Fibroblast of skin of left quadriceps (primary cell): Measurements from ENCODE around the gene SIGLEC6.

Source experiments
- DNase-seq, 2 experiments: peaks; one replicate each; pipeline ENCODE4 v3.0.0-alpha.2; 2013; ENCODE audit warnings: low read depth in 2 of 2

SIGLEC6 gene

DNA sequence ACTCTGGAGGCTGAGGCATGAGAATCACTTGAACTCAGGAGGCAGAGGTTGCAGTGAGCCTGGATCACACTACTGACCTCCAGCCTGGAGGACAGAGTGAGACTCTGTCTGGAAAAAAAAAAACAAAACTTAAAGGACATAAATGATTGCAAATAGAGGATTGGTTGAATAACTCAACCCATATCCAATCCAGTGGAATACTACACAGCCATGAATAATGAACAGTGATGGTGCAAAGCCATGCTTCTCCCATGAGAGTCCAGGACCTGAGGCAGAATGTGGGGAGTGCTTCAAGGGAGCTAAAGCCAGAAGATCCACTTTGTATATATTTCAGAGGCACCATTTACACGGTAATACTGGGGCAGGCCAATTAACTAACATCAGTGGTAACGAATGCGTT, 55.3 kb downstream of the SIGLEC6 start:
- no peak for DNase-seq

DNA sequence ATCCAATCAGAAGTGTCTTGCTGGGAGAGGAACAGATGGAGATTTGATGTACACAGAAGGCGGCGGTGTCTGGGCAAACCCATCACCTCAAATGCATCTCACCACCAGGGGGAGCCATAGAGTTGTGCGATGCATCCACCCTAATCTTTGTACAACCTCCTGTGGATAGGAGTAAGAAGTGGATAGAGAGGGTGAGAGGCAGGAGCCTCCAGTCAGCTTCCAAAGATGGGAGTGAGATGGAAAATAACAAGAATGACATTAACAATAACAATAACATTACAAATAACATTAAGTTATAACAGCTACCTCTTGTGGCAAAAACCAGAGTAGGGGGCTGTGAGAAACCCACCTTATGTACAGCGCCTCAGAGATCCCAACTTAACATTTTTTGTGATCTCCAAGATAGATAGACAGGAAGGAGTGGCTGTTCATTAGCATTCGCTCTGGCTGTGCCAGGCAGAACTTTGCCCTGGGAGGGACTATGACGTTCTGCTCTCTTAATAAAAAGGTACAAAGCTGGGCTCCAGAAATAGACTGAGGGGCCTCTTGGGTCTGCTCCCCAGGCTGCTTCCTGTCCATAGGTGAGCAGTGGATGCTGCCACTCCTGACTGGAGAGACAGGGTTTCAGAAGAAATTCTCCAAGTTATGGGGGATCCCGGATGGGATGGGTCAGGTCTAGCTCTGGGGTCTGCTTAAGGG, 58.3 kb downstream of the SIGLEC6 start:
- peak; percentile 8 to 20 for DNase-seq

GRCh38 chr19:51472607-51473006, 58.9 kb downstream of the SIGLEC6 start:
- DNase-seq = no peak

DNA sequence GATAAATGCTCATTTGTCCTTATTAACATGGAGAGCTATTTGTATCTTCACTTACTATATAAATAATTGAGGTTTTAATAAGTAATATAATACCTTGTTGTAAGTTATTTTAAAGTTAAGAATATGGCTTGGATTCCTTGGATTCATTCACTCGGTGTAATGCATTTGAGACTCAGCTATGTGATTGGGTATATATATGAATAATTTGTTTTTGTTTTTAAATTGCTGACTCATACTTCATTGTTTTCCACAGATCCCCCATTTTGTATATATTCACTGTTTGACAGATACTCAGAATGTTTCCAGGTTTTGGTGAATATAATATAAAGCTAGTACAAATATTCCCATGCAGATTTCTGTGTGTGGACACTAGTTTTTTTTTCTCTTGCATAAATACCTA, 59.9 kb downstream of the SIGLEC6 start:
- no peak for DNase-seq

DNA sequence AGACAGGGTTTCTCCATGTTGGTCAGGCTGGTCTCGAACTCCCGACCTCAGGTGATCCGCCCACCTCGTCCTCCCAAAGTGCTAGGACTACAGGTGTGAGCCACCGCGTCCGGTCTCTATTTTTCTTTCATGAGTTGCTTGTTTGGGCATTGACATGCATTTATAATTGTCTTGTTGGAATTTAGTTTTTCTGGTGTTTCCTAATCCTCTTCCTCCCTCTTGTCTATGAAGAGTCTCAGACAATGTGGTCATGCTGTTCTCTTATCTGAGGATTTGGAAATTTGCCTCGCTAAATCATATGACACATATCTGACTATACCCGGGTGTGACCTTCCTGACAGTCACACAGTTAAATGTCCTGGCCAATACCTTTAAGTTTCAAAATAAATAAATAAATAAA, 60.5 kb downstream of the SIGLEC6 start:
- DNase-seq = no peak

GRCh38 chr19:51469629-51470028, 61.8 kb downstream of the SIGLEC6 start:
- DNase-seq = no peak

GRCh38 chr19:51469162-51469561, 62.3 kb downstream of the SIGLEC6 start:
- DNase-seq = no peak

DNA sequence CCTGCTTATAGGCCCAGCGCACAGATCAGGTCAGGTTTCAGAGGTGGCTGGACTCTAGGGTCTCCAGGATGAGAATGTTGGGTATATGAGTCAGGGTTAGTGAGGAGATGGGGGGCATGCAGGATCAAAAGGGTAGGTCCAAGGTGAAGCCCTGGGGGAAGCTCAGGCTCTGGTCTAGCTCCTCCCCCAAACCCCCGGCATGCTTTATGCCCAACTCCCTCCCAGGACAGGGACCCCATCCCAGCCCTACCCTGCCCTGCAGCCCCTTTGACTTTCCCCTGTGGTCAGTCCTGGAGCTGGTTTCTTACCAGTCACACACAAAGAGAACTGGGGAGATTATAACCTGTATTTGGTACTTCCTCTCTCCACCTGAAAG, 62.9 kb downstream of the SIGLEC6 start:
- no peak for DNase-seq

GRCh38 chr19:51467864-51468544, 63.5 kb downstream of the SIGLEC6 start:
- no peak for DNase-seq
